Fibroblast of the aortic adventitia (primary cell): ENCODE data around the gene HOXD13. TPM values are rescaled to one million over a fixed set of nuclear protein-coding genes. Genes with fewer than 3 reads are reported as not detected.

Source experiments
- DNase-seq: peaks from one replicate; pipeline ENCODE4 v3.0.0-alpha.2; 2010; ENCODE audit warnings: low read depth
- H3K4me3 ChIP-seq: 2 replicates; pipeline ENCODE4 v1.5.1; 2011; ENCODE audit warnings: low read depth, mild to moderate bottlenecking, control low read depth, low read length, moderate library complexity
- total RNA-seq: library from RNA; depleted of rRNA; stranded (reverse); fragments of >200 nt; gene quantifications from 2 replicates; pipeline ENCODE4 v1.2.3, GENCODE V29; 2012; ENCODE audit warnings: low replicate concordance
- TF ChIP-seq, protein P1 (sequence below): IDR thresholded peaks from 2 replicates; pipeline ENCODE4 v1.5.1; 2011; ENCODE audit warnings: mild to moderate bottlenecking, low read length, control low read depth, inconsistent platforms; ENCODE audit not compliant: insufficient read depth

The HOXD13 gene
- total RNA-seq, 1 donor = not detected

DNA sequence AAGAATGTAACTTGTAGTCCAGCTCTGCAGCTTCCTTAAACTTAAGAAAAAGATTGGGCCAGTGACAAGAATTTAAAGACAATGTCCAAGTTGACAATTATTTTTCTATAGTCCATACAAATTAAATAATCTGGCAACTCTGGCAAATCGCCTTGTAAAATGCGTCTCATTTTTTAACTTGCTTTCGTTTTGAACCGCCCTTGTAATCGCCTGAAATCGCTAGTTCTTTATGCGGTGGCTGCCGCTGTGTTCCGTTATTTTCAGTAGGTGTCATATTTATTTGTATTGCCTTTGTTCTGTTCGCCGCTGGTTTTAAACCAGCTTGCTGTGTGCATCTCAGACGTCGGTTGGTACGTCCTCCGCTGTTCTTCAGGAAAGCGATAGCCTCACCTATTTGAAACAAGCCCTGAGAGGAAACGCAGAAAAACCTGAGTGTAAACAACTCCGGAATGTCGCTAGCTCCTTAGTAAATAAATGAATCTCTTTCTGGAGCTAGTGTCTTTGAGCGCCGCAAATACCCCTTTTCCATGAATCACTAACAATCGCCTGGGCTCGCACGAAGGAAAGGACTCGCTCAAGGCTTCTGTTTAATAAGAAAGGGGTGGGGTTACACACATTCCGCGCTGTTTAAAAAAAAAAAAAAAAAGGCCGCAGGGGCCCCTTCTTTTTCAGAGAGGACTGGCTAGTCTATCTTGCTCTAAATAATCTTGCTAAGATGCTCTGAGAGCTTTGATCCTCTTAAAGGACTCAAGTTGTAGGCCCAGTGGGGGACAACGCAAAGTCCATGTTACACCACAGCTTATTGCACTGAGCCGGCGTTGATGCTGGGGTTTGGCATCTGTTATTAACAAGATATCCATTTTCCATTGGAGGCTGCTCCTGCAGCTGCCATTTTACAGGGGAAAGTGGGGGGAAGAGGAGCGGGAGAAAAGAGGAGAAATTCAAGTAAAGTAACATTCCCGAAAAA is 40.0 kb downstream of the HOXD13 start:
- TF ChIP-seq, protein P1, sequence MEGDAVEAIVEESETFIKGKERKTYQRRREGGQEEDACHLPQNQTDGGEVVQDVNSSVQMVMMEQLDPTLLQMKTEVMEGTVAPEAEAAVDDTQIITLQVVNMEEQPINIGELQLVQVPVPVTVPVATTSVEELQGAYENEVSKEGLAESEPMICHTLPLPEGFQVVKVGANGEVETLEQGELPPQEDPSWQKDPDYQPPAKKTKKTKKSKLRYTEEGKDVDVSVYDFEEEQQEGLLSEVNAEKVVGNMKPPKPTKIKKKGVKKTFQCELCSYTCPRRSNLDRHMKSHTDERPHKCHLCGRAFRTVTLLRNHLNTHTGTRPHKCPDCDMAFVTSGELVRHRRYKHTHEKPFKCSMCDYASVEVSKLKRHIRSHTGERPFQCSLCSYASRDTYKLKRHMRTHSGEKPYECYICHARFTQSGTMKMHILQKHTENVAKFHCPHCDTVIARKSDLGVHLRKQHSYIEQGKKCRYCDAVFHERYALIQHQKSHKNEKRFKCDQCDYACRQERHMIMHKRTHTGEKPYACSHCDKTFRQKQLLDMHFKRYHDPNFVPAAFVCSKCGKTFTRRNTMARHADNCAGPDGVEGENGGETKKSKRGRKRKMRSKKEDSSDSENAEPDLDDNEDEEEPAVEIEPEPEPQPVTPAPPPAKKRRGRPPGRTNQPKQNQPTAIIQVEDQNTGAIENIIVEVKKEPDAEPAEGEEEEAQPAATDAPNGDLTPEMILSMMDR = no peak
- peak overlapping the region; percentile 28 for H3K4me3 ChIP-seq
- no peak for DNase-seq

- no peak for DNase-seq
- TF ChIP-seq, protein P1 = no peak
- no peak overlapping the region for H3K4me3 ChIP-seq
Measured at GRCh38 chr2:176133389-176133788, 40.9 kb downstream of the HOXD13 start.

- no peak overlapping the region for H3K4me3 ChIP-seq
- DNase-seq = no peak
- TF ChIP-seq, protein P1 = no peak
Measured at GRCh38 chr2:176134035-176134434, 41.5 kb downstream of the HOXD13 start.

GRCh38 chr2:176135035-176135440 is 42.5 kb downstream of the HOXD13 start:
- no peak for DNase-seq
- H3K4me3 ChIP-seq = no peak overlapping the region
- TF ChIP-seq, protein P1 = no peak

DNA sequence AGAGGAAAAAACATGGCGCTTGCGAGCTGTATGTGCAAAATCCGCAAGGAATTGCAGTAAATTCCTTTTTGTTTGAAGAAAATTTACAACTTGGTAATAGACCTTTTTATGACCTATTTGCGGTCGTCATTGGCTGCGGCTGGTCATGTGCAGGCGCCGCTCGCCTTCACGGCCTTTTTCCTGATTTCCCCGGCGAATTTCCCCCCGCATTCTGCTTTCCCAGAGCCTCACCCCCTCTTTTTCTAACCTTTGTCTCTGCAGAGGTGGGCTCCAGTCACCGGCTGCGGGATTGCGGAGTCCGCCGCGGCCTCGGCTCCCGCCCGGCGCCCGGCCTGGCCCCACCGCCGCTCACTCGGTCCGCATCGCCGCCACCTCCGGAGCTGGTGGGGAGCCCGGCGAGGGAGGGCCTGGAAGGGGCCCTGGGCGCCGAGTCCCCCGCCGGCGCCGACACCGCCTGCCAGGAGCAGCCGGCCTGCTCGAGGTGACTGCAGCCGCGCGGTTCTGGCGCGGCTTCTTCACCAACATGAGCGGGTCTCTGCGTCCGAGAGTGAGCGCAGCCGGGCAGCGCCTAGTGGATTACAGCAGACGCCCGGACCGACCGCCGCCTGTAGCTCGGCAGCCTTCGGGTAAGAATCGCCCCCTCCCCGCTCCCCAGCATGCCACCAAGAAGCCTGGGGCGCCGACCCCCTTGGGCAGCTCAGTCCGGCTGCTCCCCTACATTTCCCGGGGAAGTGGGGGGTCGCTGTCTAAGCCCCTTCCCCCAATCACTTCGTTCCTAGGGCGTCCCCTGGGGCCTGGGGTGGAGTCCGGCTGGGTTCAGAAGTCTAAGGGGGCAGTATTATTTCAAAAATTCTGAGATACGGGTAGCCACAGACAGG is 44.1 kb downstream of the HOXD13 start:
- DNase-seq = no peak
- TF ChIP-seq, protein P1 = no peak
- peak overlapping the region; percentile 17 for H3K4me3 ChIP-seq

DNA sequence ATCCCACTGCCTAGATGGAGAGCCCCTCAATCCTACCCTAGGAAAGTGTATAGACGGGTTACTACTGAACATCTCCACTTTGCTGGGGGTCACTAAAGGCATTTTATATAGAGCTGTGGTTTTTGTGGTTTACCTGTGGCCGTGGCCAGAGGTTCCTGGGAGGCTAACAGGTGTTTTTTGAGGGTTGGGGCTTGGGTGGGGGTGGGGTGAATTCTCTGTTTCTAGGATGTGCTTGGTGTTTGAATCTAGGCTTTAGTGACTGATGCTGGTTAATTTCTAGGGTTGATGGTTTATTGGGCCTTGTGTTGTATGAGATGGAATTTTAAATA is 44.7 kb downstream of the HOXD13 start:
- TF ChIP-seq, protein P1 = no peak
- H3K4me3 ChIP-seq = no peak overlapping the region
- DNase-seq = no peak
